Neural cell (in vitro differentiated cells): Measurements from ENCODE around the gene MTPN.

Experiments
- EP300 ChIP-seq: fragments of 450-650 bp; conservative IDR thresholded peaks from 2 replicates; pipeline ENCODE4 v1.6.1; 2014; ENCODE audit warnings: antibody characterized with exemption, mild to moderate bottlenecking, moderate library complexity; ENCODE audit not compliant: poor library complexity, severe bottlenecking
- EZH2 ChIP-seq: fragments of 200-600, 300-800 bp; shearing (Covaris generic), sonication (generic); IDR thresholded peaks from 2 replicates; pipeline ENCODE4 v1.6.1; 2014; ENCODE audit warnings: antibody characterized with exemption, low read length, borderline replicate concordance, mild to moderate bottlenecking; ENCODE audit not compliant: insufficient read depth, poor library complexity, severe bottlenecking
- POLR2AphosphoS5 ChIP-seq: IDR thresholded peaks from 2 replicates; pipeline ENCODE4 v1.6.1; 2012
- RAD21 ChIP-seq: fragments of 450-650 bp; conservative IDR thresholded peaks from 2 replicates; pipeline ENCODE4 v1.6.1; 2014; ENCODE audit warnings: antibody characterized with exemption, mild to moderate bottlenecking, moderate library complexity
- SMC3 ChIP-seq: fragments of 450-650 bp; conservative IDR thresholded peaks from 2 replicates; pipeline ENCODE4 v1.6.1; 2014; ENCODE audit warnings: antibody characterized with exemption, mild to moderate bottlenecking, moderate library complexity; ENCODE audit not compliant: poor library complexity
- TAF1 ChIP-seq: IDR thresholded peaks from 2 replicates; pipeline ENCODE4 v1.6.1; 2012; ENCODE audit warnings: low read depth
- TF ChIP-seq, protein P1 (sequence below): fragments of 450-650 bp; IDR thresholded peaks from 2 replicates; pipeline ENCODE4 v1.5.1; 2014; ENCODE audit warnings: antibody characterized with exemption, mild to moderate bottlenecking, moderate library complexity; ENCODE audit not compliant: poor library complexity, severe bottlenecking

DNA sequence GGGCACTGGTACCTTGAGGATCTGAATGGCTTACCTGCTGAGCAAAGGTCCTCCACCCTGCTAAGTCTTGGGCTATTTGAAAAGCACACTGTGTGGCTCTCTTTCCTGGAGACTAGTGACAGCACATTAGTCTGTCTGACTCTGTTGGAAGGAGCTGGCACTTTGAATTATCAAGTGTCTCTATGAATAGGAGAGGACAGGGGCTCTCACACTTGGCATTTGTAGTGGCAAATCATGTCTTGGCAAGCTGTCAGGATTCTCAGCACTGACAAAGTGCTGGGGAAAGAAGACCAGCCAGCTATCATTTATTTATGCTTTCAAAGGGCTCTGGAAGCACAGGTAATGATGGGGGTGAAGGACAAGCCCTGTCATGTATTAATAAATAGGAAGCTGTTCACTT lies 62.8 kb downstream of the MTPN start:
- TF ChIP-seq, protein P1, sequence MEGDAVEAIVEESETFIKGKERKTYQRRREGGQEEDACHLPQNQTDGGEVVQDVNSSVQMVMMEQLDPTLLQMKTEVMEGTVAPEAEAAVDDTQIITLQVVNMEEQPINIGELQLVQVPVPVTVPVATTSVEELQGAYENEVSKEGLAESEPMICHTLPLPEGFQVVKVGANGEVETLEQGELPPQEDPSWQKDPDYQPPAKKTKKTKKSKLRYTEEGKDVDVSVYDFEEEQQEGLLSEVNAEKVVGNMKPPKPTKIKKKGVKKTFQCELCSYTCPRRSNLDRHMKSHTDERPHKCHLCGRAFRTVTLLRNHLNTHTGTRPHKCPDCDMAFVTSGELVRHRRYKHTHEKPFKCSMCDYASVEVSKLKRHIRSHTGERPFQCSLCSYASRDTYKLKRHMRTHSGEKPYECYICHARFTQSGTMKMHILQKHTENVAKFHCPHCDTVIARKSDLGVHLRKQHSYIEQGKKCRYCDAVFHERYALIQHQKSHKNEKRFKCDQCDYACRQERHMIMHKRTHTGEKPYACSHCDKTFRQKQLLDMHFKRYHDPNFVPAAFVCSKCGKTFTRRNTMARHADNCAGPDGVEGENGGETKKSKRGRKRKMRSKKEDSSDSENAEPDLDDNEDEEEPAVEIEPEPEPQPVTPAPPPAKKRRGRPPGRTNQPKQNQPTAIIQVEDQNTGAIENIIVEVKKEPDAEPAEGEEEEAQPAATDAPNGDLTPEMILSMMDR: no peak
- TF ChIP-seq RAD21 (no peak), EZH2 (no peak), SMC3 (no peak), EP300 (peak; percentile 10), POLR2AphosphoS5 (no peak), TAF1 (no peak)
